ENCODE measurements around the gene XXYLT1. TPM values are rescaled to one million over a fixed set of nuclear protein-coding genes. Genes with fewer than 3 reads are reported as not detected.

XXYLT1 gene
- total and polyA plus RNA-seq, 10 of the 15 experiments (the other 5 are each of a cell fraction or from before 2014, with no cell fraction given), result 1.2 to 14.2 (median 9.3) TPM

GRCh38 chr3:195160257-195160898, 110.6 kb downstream of the XXYLT1 start:
- intact Hi-C loops (cut with micrococcal nuclease; ENCODE audit: unreplicated experiment) (no loop called here), in situ Hi-C loops (cut with MboI) (no loop called here)
- Histone ChIP-seq H3K27ac (ENCODE audit: control insufficient read depth, insufficient read depth) (no peak overlapping the region), H3K9ac (ENCODE audit: control insufficient read depth, insufficient read depth, low read length) (no peak overlapping the region), H3K4me1 (ENCODE audit: control insufficient read depth, insufficient read depth, low read length) (peaks cover 37% of the 10 kb centered on the region), H2AFZ (ENCODE audit: control insufficient read depth, low read depth, low read length) (no peak overlapping the region), H4K20me1 (ENCODE audit: control insufficient read depth, insufficient read depth) (no peaks in the 10 kb centered on the region; the same call in 1 of the 2 replicates), H3K9me3 (replicated peaks; ENCODE audit: control insufficient read depth, insufficient read depth, low read length) (no peaks in the 10 kb centered on the region), H3K79me2 (ENCODE audit: control insufficient read depth, insufficient read depth, low read length) (no peaks in the 10 kb centered on the region), H3K4me2 (ENCODE audit: control insufficient read depth, insufficient read depth) (no peak overlapping the region), H3K4me3 (no peak overlapping the region), H3K36me3 (ENCODE audit: control insufficient read depth in 2 of 2, insufficient read depth in 2 of 2, low read length in 1 of 2) (no peaks in the 10 kb centered on the region; a peak in 3 of 4 replicates), H3K27me3 (replicated peaks in 1 of 2; ENCODE audit: control insufficient read depth in 2 of 2, insufficient read depth in 2 of 2, low read length in 1 of 2) (no peaks in the 10 kb centered on the region)
- ChIA-PET POLR2A (interaction anchor here (0.5 to 0.9 kb wide), 2 partner anchors 31 to 183 kb away, joined by 3 to 5 read pairs; no protein-coding TSS in a partner anchor), RAD21 (ENCODE audit: unreplicated experiment) (no interaction called here), CTCF (no interaction called here), SMC1A (ENCODE audit: uncharacterized antibody, unreplicated experiment) (interaction anchor here (0.7 kb wide), 1 partner anchor 12 kb away, joined by 3 read pairs; no protein-coding TSS in a partner anchor)
- no peak for FAIRE-seq
- no TSS peak for BruUV-seq (replicated peaks)
- no peak for DNase-seq (ENCODE audit: low read depth, low spot score)
- no peak for TF ChIP-seq RB1 (IDR thresholded peaks at IDR 0.05; ENCODE audit: borderline replicate concordance)
- no peak for TF ChIP-seq TCF12 (IDR thresholded peaks at IDR 0.05; ENCODE audit: low read depth, low read length)
- no peak for TF ChIP-seq CHD2 (IDR thresholded peaks at IDR 0.05; ENCODE audit: borderline replicate concordance, low read depth, low read length)
- no peak for TF ChIP-seq PKNOX1 (IDR thresholded peaks at IDR 0.05)
- no peak for TF ChIP-seq ZNF622 (IDR thresholded peaks at IDR 0.05)
- no peak for TF ChIP-seq ESRRA (IDR thresholded peaks at IDR 0.05; ENCODE audit: low read length)
- no peak for TF ChIP-seq EP300 (IDR thresholded peaks at IDR 0.05; ENCODE audit: borderline replicate concordance in 1 of 2, control insufficient read depth in 1 of 2, low read depth in 2 of 2, low read length in 2 of 2)
- no peak for TF ChIP-seq CREB1 (IDR thresholded peaks at IDR 0.05; ENCODE audit: low read depth)
- no peak for TF ChIP-seq PML (IDR thresholded peaks at IDR 0.05; ENCODE audit: low read length)
- no peak for TF ChIP-seq MTA3 (IDR thresholded peaks at IDR 0.05; ENCODE audit: borderline replicate concordance, low read length)
- no peak for TF ChIP-seq ZNF217 (IDR thresholded peaks at IDR 0.05)
- TF ChIP-seq ATF2 (IDR thresholded peaks at IDR 0.05; ENCODE audit: low read length), result no peak
- no peak for TF ChIP-seq ATF7 (IDR thresholded peaks at IDR 0.05; ENCODE audit: low read depth)
- TF ChIP-seq FOXM1 (IDR thresholded peaks at IDR 0.05; ENCODE audit: low read depth, low read length), result no peak
- no peak for TF ChIP-seq SKIL (IDR thresholded peaks at IDR 0.05; ENCODE audit: low read depth, poor library complexity, severe bottlenecking)
- no peak for TF ChIP-seq MXI1 (IDR thresholded peaks at IDR 0.05; ENCODE audit: low read depth, low read length)
- no peak for TF ChIP-seq CTCF (IDR thresholded peaks at IDR 0.05 in 2 of 3, conservative IDR thresholded peaks at IDR 0.05 in 1 of 3; ENCODE audit: control insufficient read depth in 2 of 3, extremely low read depth in 1 of 3, insufficient read depth in 1 of 3, low read depth in 3 of 3, low read length in 3 of 3)
- 93% methylated on average over 14 of the region's 14 CpGs for WGBS (ENCODE audit: insufficient coverage, insufficient replicate concordance, low lambda C conversion rate, missing lambda C conversion rate)
- no peak for ATAC-seq
